ENCODE results near the gene MYH7. TPM values are rescaled to one million over a fixed set of nuclear protein-coding genes. Genes with fewer than 3 reads are reported as not detected.

Gene MYH7
- total RNA-seq, 4 donors from 2014 or later, result 1,360 to 5,274 (median 3,359) TPM

GRCh38 chr14:23442721-23443356 lies 7.4 kb upstream of the MYH7 start:
- Histone ChIP-seq H3K36me3 (no peaks in the 10 kb centered on the region), H3K4me1 (peaks cover 42 to 68% of the 10 kb centered on the region in 2 donors), H3K9me3 (no peaks in the 10 kb centered on the region), H3K27me3 (no peaks in the 10 kb centered on the region), H3K27ac (peak overlapping the region; percentile 83 to 89 (median 86)), H3K4me3 (no peak overlapping the region)
- no peak for TF ChIP-seq CTCF (IDR thresholded peaks at IDR 0.05 in 4 of 5, conservative IDR thresholded peaks at IDR 0.05 in 1 of 5)
- TF ChIP-seq POLR2A (IDR thresholded peaks at IDR 0.05), result no peak
- in situ Hi-C loops (cut with MboI; ENCODE audit: low sequenced_read_pairs in 4 of 4) (no loop called here), intact Hi-C loops (cut with DNase I; ENCODE audit: low total_unique reads) (no loop called here)
- DNase-seq (no peak), ATAC-seq (no peak)

- H3K4me1 ChIP-seq, result peaks cover 58 to 80% of the 10 kb centered on the region in 2 donors
Measured at GRCh38 chr14:23441076-23441475, 5.6 kb upstream of the MYH7 start.

GRCh38 chr14:23439107-23439835 lies 3.8 kb upstream of the MYH7 start:
- Histone ChIP-seq H3K4me3 (no peak overlapping the region), H3K27me3 (no peaks in the 10 kb centered on the region), H3K4me1 (peaks cover 61 to 75% of the 10 kb centered on the region in 2 donors), H3K9me3 (no peaks in the 10 kb centered on the region), H3K36me3 (no peaks in the 10 kb centered on the region), H3K27ac (peak overlapping the region; percentile 83 to 89 (median 86))
- TF ChIP-seq CTCF (IDR thresholded peaks at IDR 0.05 in 4 of 5, conservative IDR thresholded peaks at IDR 0.05 in 1 of 5) (no peak), POLR2A (IDR thresholded peaks at IDR 0.05) (no peak)
- ATAC-seq (no peak), DNase-seq (no peak)
- intact Hi-C loops (cut with DNase I; ENCODE audit: low total_unique reads), result no loop called here
- in situ Hi-C loops (cut with MboI; ENCODE audit: low sequenced_read_pairs in 4 of 4), result no loop called here

More at GRCh38 chr14:23441076-23441475, 5.6 kb upstream of the MYH7 start:
- Histone ChIP-seq H3K4me3 (no peak overlapping the region), H3K9me3 (no peaks in the 10 kb centered on the region), H3K27me3 (no peaks in the 10 kb centered on the region), H3K36me3 (no peaks in the 10 kb centered on the region), H3K27ac (peak overlapping the region; percentile 83 to 89 (median 86))
- intact Hi-C loops (cut with DNase I; ENCODE audit: low total_unique reads), result no loop called here
- no peak for TF ChIP-seq CTCF (IDR thresholded peaks at IDR 0.05 in 4 of 5, conservative IDR thresholded peaks at IDR 0.05 in 1 of 5)
- TF ChIP-seq POLR2A (IDR thresholded peaks at IDR 0.05), result no peak
- ATAC-seq (no peak), DNase-seq (no peak)
- in situ Hi-C loops (cut with MboI; ENCODE audit: low sequenced_read_pairs in 4 of 4), result no loop called here

- DNase-seq, result peak; percentile 59 to 76
- Histone ChIP-seq H3K27me3 (no peaks in the 10 kb centered on the region), H3K4me1 (peaks cover 70% of the 10 kb centered on the region in 2 donors), H3K27ac (peak overlapping the region; percentile 83 to 89 (median 86)), H3K36me3 (no peaks in the 10 kb centered on the region), H3K9me3 (no peaks in the 10 kb centered on the region), H3K4me3 (no peak overlapping the region)
- TF ChIP-seq CTCF (IDR thresholded peaks at IDR 0.05 in 4 of 5, conservative IDR thresholded peaks at IDR 0.05 in 1 of 5) (no peak), POLR2A (IDR thresholded peaks at IDR 0.05) (no peak)
- intact Hi-C loops (cut with DNase I; ENCODE audit: low total_unique reads) (no loop called here), in situ Hi-C loops (cut with MboI; ENCODE audit: low sequenced_read_pairs in 4 of 4) (no loop called here)
- peak; percentile 53 to 63 for ATAC-seq
Measured at GRCh38 chr14:23438101-23438971, 2.9 kb upstream of the MYH7 start.
